Activated effector memory CD4-positive, alpha-beta T cell treated with anti-CD3 and anti-CD28 coated beads, Interleukin-2, amount 50 U/mL, for 16 hours (primary cell): ENCODE data around the gene FDX1.
"Not testable (repeated sequence)": the region's sequence is repeated elsewhere in the genome, so short reads cannot be mapped to it uniquely, and the experiment has no call there.

ENCODE experiments used
- DNase-seq: peaks from one replicate; pipeline ENCODE4 v3.0.0-alpha.2; 2020

The FDX1 gene

GRCh38 chr11:110429731-110430266 is at the start of gene FDX1:
Gene FDX1 (plus strand): TSS chr11:110429948. CDS start chr11:110430121, 173 bp downstream.
- peak; percentile 94 for DNase-seq

- DNase-seq = no peak
Observed at GRCh38 chr11:110380836-110381622, 48.7 kb upstream of the FDX1 start.

- not testable (repeated sequence) for DNase-seq
Observed at GRCh38 chr11:110388231-110388630, 41.5 kb upstream of the FDX1 start.

GRCh38 chr11:110389965-110390364 is 39.8 kb upstream of the FDX1 start:
- DNase-seq = no peak

GRCh38 chr11:110392056-110392455 is 37.7 kb upstream of the FDX1 start:
- DNase-seq = no peak

GRCh38 chr11:110397668-110398286 is 32.0 kb upstream of the FDX1 start:
- not testable (repeated sequence) for DNase-seq

GRCh38 chr11:110403585-110403984 is 26.2 kb upstream of the FDX1 start:
- DNase-seq = not testable (repeated sequence)

- DNase-seq = not testable (repeated sequence)
Observed at GRCh38 chr11:110405636-110406035, 24.1 kb upstream of the FDX1 start.

GRCh38 chr11:110407315-110407714 is 22.4 kb upstream of the FDX1 start:
- DNase-seq = no peak

GRCh38 chr11:110409174-110409573 is 20.6 kb upstream of the FDX1 start:
- no peak for DNase-seq

GRCh38 chr11:110410651-110411050 is 19.1 kb upstream of the FDX1 start:
- DNase-seq = no peak

- DNase-seq = no peak
Observed at GRCh38 chr11:110415081-110415480, 14.7 kb upstream of the FDX1 start.

GRCh38 chr11:110421658-110422057 is 8.1 kb upstream of the FDX1 start:
- not testable (repeated sequence) for DNase-seq

- no peak for DNase-seq
Observed at GRCh38 chr11:110422306-110422905, 7.3 kb upstream of the FDX1 start.

- no peak for DNase-seq
Observed at GRCh38 chr11:110424775-110425444, 4.8 kb upstream of the FDX1 start.

GRCh38 chr11:110425751-110426545 is 3.8 kb upstream of the FDX1 start:
- no peak for DNase-seq

GRCh38 chr11:110428040-110428439 is 1.7 kb upstream of the FDX1 start:
- no peak for DNase-seq

- DNase-seq = no peak
Observed at GRCh38 chr11:110428956-110429730, 605 bp upstream of the FDX1 start.

- DNase-seq = peak; percentile 68
Observed at GRCh38 chr11:110430267-110431050, 711 bp downstream of the FDX1 start.

- no peak for DNase-seq
Observed at GRCh38 chr11:110431051-110431672, 1.4 kb downstream of the FDX1 start.
